Osteoblast (primary cell): Measurements from ENCODE around the gene VEGFC. TPM values are rescaled to one million over a fixed set of nuclear protein-coding genes. Genes with fewer than 3 reads are reported as not detected.

ENCODE experiments used
- DNase-seq: peaks from one replicate; pipeline ENCODE4 v3.0.0; 2011; ENCODE audit warnings: low spot score, mixed read lengths; ENCODE audit not compliant: insufficient read length; ENCODE audit errors: missing footprints
- H2AFZ ChIP-seq: 2 replicates; pipeline ENCODE4 v1.6.0; 2011; ENCODE audit warnings: mild to moderate bottlenecking, low read length
- H3K27ac ChIP-seq: 2 replicates; pipeline ENCODE4 v1.5.1; 2011; ENCODE audit warnings: mild to moderate bottlenecking, low read depth, low read length, moderate library complexity
- H3K27me3 ChIP-seq: 2 replicates; pipeline ENCODE4 v1.6.0; 2012; ENCODE audit warnings: mild to moderate bottlenecking, control low read depth, inconsistent platforms, low read length, moderate library complexity; ENCODE audit not compliant: insufficient read depth
- H3K36me3 ChIP-seq: 2 replicates; pipeline ENCODE4 v1.5.1; 2011; ENCODE audit warnings: mild to moderate bottlenecking, low read length, control low read depth, moderate library complexity; ENCODE audit not compliant: insufficient read depth
- H3K4me1 ChIP-seq: 2 replicates; pipeline ENCODE4 v1.5.1; 2011; ENCODE audit warnings: mild to moderate bottlenecking, low read length, control low read depth, moderate library complexity; ENCODE audit not compliant: insufficient read depth
- H3K4me2 ChIP-seq: 2 replicates; pipeline ENCODE4 v1.6.0; 2011; ENCODE audit warnings: mild to moderate bottlenecking, low read length; ENCODE audit not compliant: insufficient read depth
- H3K4me3 ChIP-seq: fragments of 200-600 bp; sonication (generic); 3 replicates; pipeline ENCODE4 v1.5.1; 2012; ENCODE audit warnings: mild to moderate bottlenecking, low read length, inconsistent platforms; ENCODE audit not compliant: insufficient read depth
- H3K79me2 ChIP-seq: 2 replicates; pipeline ENCODE4 v1.6.0; 2012; ENCODE audit warnings: mild to moderate bottlenecking, low read length, control low read depth, inconsistent platforms; ENCODE audit not compliant: insufficient read depth
- H3K9me3 ChIP-seq: 2 replicates; pipeline ENCODE4 v1.5.1; 2011; ENCODE audit warnings: low read depth, low read length, control low read depth
- H4K20me1 ChIP-seq: 2 replicates; pipeline ENCODE4 v1.6.0; 2012; ENCODE audit warnings: mild to moderate bottlenecking, low read length, control low read depth; ENCODE audit not compliant: insufficient read depth
- CTCF ChIP-seq: IDR thresholded peaks from 2 replicates; pipeline ENCODE4 v1.5.1; 2011; ENCODE audit warnings: mild to moderate bottlenecking, low read depth, low read length, moderate library complexity; ENCODE audit errors: extremely low read depth
- total RNA-seq: library from RNA; depleted of rRNA; stranded (reverse); fragments of >200 nt; gene quantifications from 2 replicates; pipeline ENCODE4 v1.2.3, GENCODE V29; 2012

Gene VEGFC
- total RNA-seq, 1 donor = 55.4 TPM

DNA sequence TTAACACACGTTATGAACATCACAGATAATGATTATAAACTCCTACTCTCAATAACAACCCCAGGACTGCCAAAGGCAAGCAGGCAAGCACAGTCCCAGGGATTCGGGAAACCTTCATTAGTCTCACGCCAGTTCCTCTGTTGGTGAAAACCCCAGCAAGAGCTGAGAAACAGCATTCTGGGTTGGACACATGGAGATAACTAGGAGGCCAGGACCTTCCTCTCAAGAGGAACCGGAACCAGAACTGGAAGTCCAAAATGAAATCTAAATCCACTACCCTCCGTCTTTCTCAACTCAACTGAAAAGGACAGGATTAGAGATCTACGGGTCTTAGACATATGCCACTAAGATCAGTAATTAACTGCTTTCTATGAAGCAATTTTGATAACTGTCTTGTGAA is 3.8 kb downstream of the VEGFC start:
- Histone ChIP-seq H3K4me1 (peaks cover 63% of the 10 kb centered on the region), H2AFZ (no peak overlapping the region), H3K27me3 (no peaks in the 10 kb centered on the region), H3K27ac (peak overlapping the region; percentile 97), H3K4me2 (peak overlapping the region; percentile 95), H3K79me2 (peaks cover 87% of the 10 kb centered on the region), H3K36me3 (peaks cover 21% of the 10 kb centered on the region), H4K20me1 (peaks cover 22% of the 10 kb centered on the region), H3K9me3 (no peaks in the 10 kb centered on the region), H3K4me3 (peak overlapping the region; percentile 94)
- peak; percentile 51 for DNase-seq
- TF ChIP-seq CTCF = no peak

- no peak for TF ChIP-seq CTCF
- Histone ChIP-seq H3K4me1 (peaks cover 63% of the 10 kb centered on the region), H3K4me3 (peak overlapping the region; percentile 94), H3K36me3 (peaks cover 26% of the 10 kb centered on the region), H3K27me3 (no peaks in the 10 kb centered on the region), H3K27ac (peak overlapping the region; percentile 97), H2AFZ (no peak overlapping the region), H4K20me1 (peaks cover 29% of the 10 kb centered on the region), H3K9me3 (no peaks in the 10 kb centered on the region), H3K4me2 (peak overlapping the region; percentile 95), H3K79me2 (peaks cover 92% of the 10 kb centered on the region)
- DNase-seq = no peak
Measured at GRCh38 chr4:176788248-176788647, 4.5 kb downstream of the VEGFC start.

DNA sequence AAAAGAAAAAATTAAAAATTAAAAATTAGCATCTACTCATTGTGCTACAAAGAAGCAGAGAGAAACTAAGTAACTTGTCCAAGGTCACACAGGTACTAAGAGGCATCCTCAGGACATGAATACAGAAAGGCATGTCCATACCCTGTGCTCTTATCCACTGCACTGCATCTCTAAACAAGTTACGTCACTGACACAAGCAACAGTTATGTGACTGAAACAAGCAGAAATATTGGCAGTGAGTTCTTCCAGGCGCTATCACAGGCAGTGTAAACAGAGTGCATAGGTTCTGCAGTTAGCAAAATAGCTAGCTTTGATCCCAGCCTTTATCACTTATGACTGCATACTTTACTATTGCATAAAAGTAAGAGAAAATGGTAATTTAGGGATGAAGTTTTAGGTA is 7.9 kb downstream of the VEGFC start:
- peaks cover 92% of the 10 kb centered on the region for H3K4me1 ChIP-seq
- H2AFZ ChIP-seq = no peak overlapping the region
- no peaks in the 10 kb centered on the region for H3K27me3 ChIP-seq
- peak overlapping the region; percentile 97 for H3K27ac ChIP-seq
- H3K9me3 ChIP-seq = no peaks in the 10 kb centered on the region
- H3K79me2 ChIP-seq = peaks cover 97% of the 10 kb centered on the region
- peaks cover 36% of the 10 kb centered on the region for H3K36me3 ChIP-seq
- no peak overlapping the region for H3K4me3 ChIP-seq
- no peak for DNase-seq
- H4K20me1 ChIP-seq = peaks cover 59% of the 10 kb centered on the region
- TF ChIP-seq CTCF = no peak
- peak overlapping the region; percentile 95 for H3K4me2 ChIP-seq

GRCh38 chr4:176782794-176783193 is 9.9 kb downstream of the VEGFC start:
- peak overlapping the region; percentile 38 for H3K4me3 ChIP-seq
- H3K36me3 ChIP-seq = peaks cover 28% of the 10 kb centered on the region
- peak overlapping the region; percentile 71 for H3K27ac ChIP-seq
- H3K4me2 ChIP-seq = peak overlapping the region; percentile 47
- no peaks in the 10 kb centered on the region for H3K27me3 ChIP-seq
- no peaks in the 10 kb centered on the region for H3K9me3 ChIP-seq
- H3K79me2 ChIP-seq = peaks cover 97% of the 10 kb centered on the region
- H2AFZ ChIP-seq = no peak overlapping the region
- H4K20me1 ChIP-seq = peaks cover 62% of the 10 kb centered on the region
- peaks cover 92% of the 10 kb centered on the region for H3K4me1 ChIP-seq
- DNase-seq = no peak
- TF ChIP-seq CTCF = no peak
